K562 (cell line): Measurements from ENCODE around the gene STK24. TPM values are rescaled to one million over a fixed set of nuclear protein-coding genes. Genes with fewer than 3 reads are reported as not detected.
A peak's percentile ranks its signal among the peaks of the same experiment; 100 is the strongest.

Source experiments
- ATF1 ChIP-seq, 2 experiments: fragments of 450-650 bp in 1 of 2; IDR thresholded peaks; 2 replicates each; pipeline ENCODE4 v1.6.1; 2016; ENCODE audit warnings: missing compliant biosample characterization in 1 of 2, missing genetic modification characterization in 1 of 2
- CBX8 ChIP-seq: fragments of 200-600 bp; sonication (generic); IDR thresholded peaks from 2 replicates; pipeline ENCODE4 v1.6.1; 2012; ENCODE audit warnings: borderline replicate concordance, mixed run types, low read depth, mild to moderate bottlenecking, moderate library complexity, mixed read lengths, low read length, control low read depth, inconsistent platforms; ENCODE audit not compliant: poor library complexity, severe bottlenecking; ENCODE audit errors: extremely low read depth
- DDX20 ChIP-seq: fragments of 450-650 bp; IDR thresholded peaks from 2 replicates; pipeline ENCODE4 v1.6.1; 2016; ENCODE audit warnings: missing genetic modification characterization, low read depth, mild to moderate bottlenecking, missing compliant biosample characterization, moderate library complexity
- EP300 ChIP-seq: IDR thresholded peaks from 2 replicates; pipeline ENCODE4 v1.6.1; 2012; ENCODE audit warnings: low read length, improper control_type of control experiment
- FOSL1 ChIP-seq: fragments of 200-800 bp; sonication (Bioruptor generic); conservative IDR thresholded peaks from 2 replicates; pipeline ENCODE4 v1.6.1; 2016; ENCODE audit warnings: missing genetic modification characterization, missing compliant biosample characterization
- HEY1 ChIP-seq: fragments of 250-450 bp; sonication (Bioruptor Pico); IDR thresholded peaks from 2 replicates; pipeline ENCODE4 v1.5.0; 2020; ENCODE audit warnings: mild to moderate bottlenecking, moderate library complexity, borderline replicate concordance
- HIVEP1 ChIP-seq: fragments of 250-450 bp; sonication (Bioruptor Pico); IDR thresholded peaks from 2 replicates; pipeline ENCODE4 v1.4.0; 2020; ENCODE audit warnings: mild to moderate bottlenecking
- HMGN3 ChIP-seq: IDR thresholded peaks from 2 replicates; pipeline ENCODE4 v1.6.1; 2011; ENCODE audit warnings: borderline replicate concordance, low read depth, mild to moderate bottlenecking, mixed read lengths, low read length; ENCODE audit not compliant: insufficient read length; ENCODE audit errors: extremely low read depth
- NFRKB ChIP-seq: fragments of 450-650 bp; IDR thresholded peaks from 2 replicates; pipeline ENCODE4 v1.6.1; 2016; ENCODE audit warnings: low read depth
- NFXL1 ChIP-seq: fragments of 450-650 bp; formaldehyde crosslinking; IDR thresholded peaks from 2 replicates; pipeline ENCODE4 v1.4.0; 2021; ENCODE audit warnings: mild to moderate bottlenecking
- NR2F6 ChIP-seq: fragments of 450-650 bp; formaldehyde crosslinking; IDR thresholded peaks from 2 replicates; pipeline ENCODE4 v1.4.0; 2020; ENCODE audit warnings: mild to moderate bottlenecking
- POLR2B ChIP-seq: fragments of 450-650 bp; IDR thresholded peaks from 2 replicates; pipeline ENCODE4 v1.6.1; 2018; ENCODE audit warnings: low read depth; ENCODE audit not compliant: partially characterized antibody
- REST ChIP-seq, 2 experiments: fragments of 450-650 bp; formaldehyde crosslinking in 1 of 2; IDR thresholded peaks; 2 replicates each; pipeline versions ENCODE4 v1.4.0 to v1.6.1; 2014 to 2020; ENCODE audit warnings: mild to moderate bottlenecking in 2 of 2, borderline replicate concordance in 1 of 2, low read depth in 1 of 2
- SLC30A9 ChIP-seq: fragments of 250-450 bp; sonication (Bioruptor Pico); IDR thresholded peaks from 2 replicates; pipeline ENCODE4 v1.8.0; 2022; ENCODE audit warnings: mild to moderate bottlenecking, moderate library complexity
- SRSF9 ChIP-seq: fragments of 200-400 bp; formaldehyde crosslinking; IDR thresholded peaks from 2 replicates; pipeline ENCODE4 v1.6.1; 2017; ENCODE audit warnings: low read depth, low read length, borderline replicate concordance
- TAF1 ChIP-seq: IDR thresholded peaks from 2 replicates; pipeline ENCODE4 v1.6.1; 2011; ENCODE audit warnings: mild to moderate bottlenecking, low read length, moderate library complexity; ENCODE audit not compliant: insufficient read depth, control insufficient read depth, severe bottlenecking; ENCODE audit errors: extremely low read depth
- TEAD4 ChIP-seq, 2 experiments: sonication (generic) in 1 of 2; formaldehyde crosslinking in 1 of 2; IDR thresholded peaks; 2 replicates each; pipeline versions ENCODE4 v1.6.1 to v1.8.0; 2012 to 2022; ENCODE audit warnings: borderline replicate concordance in 1 of 2, inconsistent platforms in 1 of 2, low read length in 1 of 2, mild to moderate bottlenecking in 1 of 2, missing genetic modification reagents in 1 of 2
- ZFP30 ChIP-seq: fragments of 250-450 bp; sonication (Bioruptor Pico); IDR thresholded peaks from 2 replicates; pipeline ENCODE4 v1.8.0; 2022; ENCODE audit warnings: moderate library complexity, mild to moderate bottlenecking, inconsistent platforms, borderline replicate concordance
- polyA plus RNA-seq, 8 experiments: library from polyadenylated mRNA; depleted of rRNA in 4 of 8; stranded (reverse) in 5 of 8; unstranded in 3 of 8; fragments of >200 nt; fragmentation: Nextera tagmentation in 2 of 8; fragmentation: Illumina TruSeq in 1 of 8; extraction: Ambion mirVana in 2 of 8; extraction: Trizol in 1 of 8; gene quantifications; 2 replicates each; pipeline versions ENCODE4 v1.2.1 to v1.2.3, GENCODE V29; 2011 to 2014; ENCODE audit warnings: inconsistent platforms in 1 of 8, missing spikeins in 1 of 8
- total RNA-seq, 7 experiments: library from RNA; depleted of rRNA in 6 of 7; stranded (reverse); fragments of >200 nt in 6 of 7; fragmentation: Illumina TruSeq in 2 of 7; extraction: Trizol in 2 of 7; gene quantifications; 2 replicates each; pipeline versions ENCODE4 v1.2.1 to v1.2.3, GENCODE V29; 2011 to 2021; ENCODE audit warnings: low replicate concordance in 1 of 7

STK24 gene
- total and polyA plus RNA-seq, 9 of the 15 experiments (the other 6 are each of a cell fraction or from before 2014, with no cell fraction given), result 3.8 to 78.4 (median 28.2) TPM

GRCh38 chr13:98478189-98479129, 98.4 kb downstream of the STK24 start (continued):
- TF ChIP-seq REST (IDR thresholded peaks at IDR 0.05; ENCODE audit: borderline replicate concordance), result no peak
- TF ChIP-seq REST (CRISPR knock-in tag; IDR thresholded peaks at IDR 0.05; ENCODE audit: low read depth), result no peak
- no peak for TF ChIP-seq POLR2B
- no peak for TF ChIP-seq HMGN3
- no peak for TF ChIP-seq ZFP30 (CRISPR knock-in tag)
- TF ChIP-seq SRSF9, result no peak
- no peak for TF ChIP-seq CBX8
- peak; percentile 35; the same call in 1 of the 2 replicates for TF ChIP-seq FOSL1 (tag)
- no peak for TF ChIP-seq HIVEP1 (CRISPR knock-in tag)
- TF ChIP-seq NR2F6, result no peak
- peak; percentile 39; the same call in 1 of the 2 replicates for TF ChIP-seq EP300
- no peak for TF ChIP-seq NFXL1 (CRISPR knock-in tag)
- TF ChIP-seq TAF1, result no peak
- TF ChIP-seq NFRKB, result no peak
- no peak for TF ChIP-seq ATF1 (CRISPR knock-in tag; IDR thresholded peaks at IDR 0.05)
- TF ChIP-seq ATF1 (tag; IDR thresholded peaks at IDR 0.05), result no peak
- peak; percentile 69 for TF ChIP-seq TEAD4 (IDR thresholded peaks at IDR 0.05; ENCODE audit: low read length)
- no peak for TF ChIP-seq TEAD4 (CRISPR knock-in tag; IDR thresholded peaks at IDR 0.05; ENCODE audit: borderline replicate concordance)
- no peak for TF ChIP-seq SLC30A9 (CRISPR knock-in tag)
- no peak for TF ChIP-seq DDX20 (tag)
- no peak for TF ChIP-seq HEY1 (CRISPR knock-in tag)
